HG03039 (cell line): Measurements from ENCODE around the gene CYTIP.

Experiments used
- ATAC-seq: cut with Tn5 transposase; IDR thresholded peaks from one replicate; pipeline ENCODE4 v1.9.1; 2021; ENCODE audit warnings: mild to moderate bottlenecking, moderate library complexity; ENCODE audit not compliant: unreplicated experiment

Gene CYTIP

DNA sequence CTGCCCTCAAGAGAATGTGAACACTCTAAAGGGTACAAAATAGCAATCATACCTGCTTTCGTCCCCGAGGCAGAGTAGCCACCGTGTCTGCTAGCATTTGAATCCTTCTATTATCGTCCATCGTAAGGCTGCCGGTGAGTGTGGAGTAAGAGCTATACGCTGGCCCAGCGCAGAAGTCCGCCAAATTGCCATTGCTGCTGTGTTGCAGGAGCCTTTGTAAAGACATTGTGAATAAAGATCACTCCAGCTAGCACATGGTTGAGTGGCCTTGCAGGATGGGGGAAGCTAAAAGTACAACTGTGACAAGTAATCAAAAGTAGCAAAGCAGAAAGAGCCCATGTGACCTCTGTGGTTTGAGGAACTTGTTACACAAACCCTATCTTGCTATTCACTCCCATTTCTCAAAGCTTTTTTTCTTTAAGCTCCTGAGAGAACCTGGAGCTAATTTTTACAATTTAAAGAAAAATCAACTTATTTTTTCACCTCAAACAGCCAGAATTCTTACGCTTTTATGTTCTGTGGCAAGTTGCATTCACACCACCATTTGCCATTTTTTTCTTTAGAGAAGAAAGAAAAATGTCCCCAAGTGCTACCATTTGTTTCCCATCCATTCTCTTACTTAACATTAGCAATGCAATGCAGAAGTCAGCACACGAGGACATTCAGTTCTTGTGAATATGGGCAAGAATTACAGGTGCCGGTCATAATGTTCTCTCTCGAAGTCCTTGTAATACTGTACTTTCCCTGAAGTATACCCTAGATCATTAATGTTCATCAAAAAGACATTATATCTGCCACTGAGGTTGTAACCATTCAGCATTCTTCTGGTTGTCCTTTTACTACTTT is at the start of gene CYTIP:
Gene CYTIP (minus strand): TSS at position 295 of the 846 bp plus-strand sequence. CDS start 69 bp downstream, at position 226.
- ATAC-seq = peak; percentile 41

DNA sequence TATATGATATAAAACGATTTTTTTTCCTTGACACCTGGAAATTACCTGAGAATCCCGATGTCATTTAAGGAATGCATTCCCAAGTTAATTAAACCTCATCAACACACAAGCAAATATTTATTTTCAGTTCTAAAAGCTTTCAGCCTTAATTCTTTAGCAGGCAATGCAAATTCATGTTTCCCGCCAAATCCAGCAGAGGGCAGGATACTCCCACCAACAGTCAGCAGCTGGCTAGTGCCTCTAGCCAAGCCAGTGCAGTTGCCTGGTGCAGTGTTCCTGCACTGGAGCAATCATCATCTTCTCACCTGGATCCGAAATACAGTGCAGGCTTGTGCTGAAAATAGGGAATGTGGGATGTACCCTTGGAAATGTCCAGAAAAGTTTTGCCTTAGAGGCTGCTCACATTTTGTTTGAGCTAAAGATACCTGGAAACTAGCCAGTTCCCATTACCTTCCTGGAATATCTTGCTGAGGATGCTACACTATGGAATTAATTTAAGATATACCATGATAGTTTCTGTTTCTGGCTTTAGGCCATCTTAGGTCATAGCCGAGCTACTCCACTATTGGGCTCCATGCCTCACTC is 48.4 kb upstream of the CYTIP start:
- ATAC-seq = peak; percentile 96

DNA sequence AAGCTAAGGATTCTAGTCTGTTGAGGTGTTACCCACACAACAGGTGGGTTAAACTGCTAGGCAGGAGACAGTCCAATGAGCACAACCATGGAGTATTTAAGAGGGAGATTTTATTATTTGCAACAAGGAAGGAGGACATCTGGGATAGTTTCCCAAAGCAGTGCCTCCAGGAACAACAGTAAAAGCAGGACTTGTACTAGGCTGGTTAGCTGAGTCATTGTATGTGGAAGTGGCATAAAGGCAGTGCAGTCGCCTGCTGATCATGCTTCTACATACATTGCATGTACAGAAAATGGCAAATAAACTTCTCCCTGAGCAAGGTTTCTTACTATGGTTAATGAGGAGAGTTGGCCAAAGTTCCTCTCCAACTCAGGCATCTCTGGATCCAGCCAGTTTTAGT is 46.1 kb upstream of the CYTIP start:
- no peak for ATAC-seq

DNA sequence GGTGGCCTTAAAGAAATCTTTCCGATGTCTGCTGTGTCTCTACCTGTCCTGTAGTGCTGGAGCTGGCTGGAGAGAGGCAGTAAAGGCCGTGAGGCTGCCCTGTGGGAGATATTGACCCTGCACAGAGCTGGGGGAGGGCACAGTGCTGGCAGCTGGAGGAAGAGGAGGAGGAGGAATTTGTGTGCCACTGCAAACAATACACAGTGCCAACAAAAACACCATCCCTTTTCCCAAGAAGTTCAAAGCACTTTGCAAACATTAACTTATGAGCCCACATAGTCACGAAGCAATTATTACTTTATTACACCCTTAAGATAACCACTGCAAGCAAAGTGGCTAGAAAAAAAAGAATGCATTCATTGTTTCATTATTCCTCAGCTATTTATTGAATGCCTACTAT is 45.0 kb upstream of the CYTIP start:
- no peak for ATAC-seq

DNA sequence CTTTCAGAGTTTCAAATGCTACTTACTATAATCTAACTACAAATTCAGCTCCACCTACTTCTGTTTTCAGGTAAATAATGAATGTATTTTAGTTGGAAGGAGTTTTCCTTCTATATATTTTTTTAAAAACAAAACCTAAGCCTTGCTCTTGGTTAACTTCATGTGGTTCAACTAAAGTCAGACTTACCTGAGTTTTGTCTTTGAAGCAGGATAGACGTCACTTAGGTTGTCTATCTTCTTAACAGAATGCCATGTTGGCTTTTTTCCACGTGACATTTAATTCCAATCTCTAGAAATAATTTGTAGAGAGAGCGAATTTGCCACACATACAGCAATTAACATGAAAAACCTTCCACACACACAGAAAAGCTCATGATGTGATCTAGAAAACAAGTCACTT is 43.9 kb upstream of the CYTIP start:
- ATAC-seq = no peak

DNA sequence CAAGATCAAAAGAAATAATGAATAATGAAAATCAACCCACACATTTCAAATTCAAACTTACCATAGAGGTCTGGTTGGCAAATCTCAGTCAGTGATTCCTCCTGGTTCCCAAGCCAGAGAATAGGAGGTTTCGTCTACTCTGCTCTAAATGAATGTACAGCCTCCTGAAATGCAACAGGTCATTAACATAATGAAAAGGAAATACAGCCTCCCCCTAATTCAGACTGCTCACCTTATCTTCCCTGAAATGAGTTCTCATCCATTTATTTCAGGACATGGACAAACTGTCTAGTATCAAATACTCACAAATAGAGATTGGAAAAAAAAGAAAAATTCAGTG is 43.4 kb upstream of the CYTIP start:
- no peak for ATAC-seq

DNA sequence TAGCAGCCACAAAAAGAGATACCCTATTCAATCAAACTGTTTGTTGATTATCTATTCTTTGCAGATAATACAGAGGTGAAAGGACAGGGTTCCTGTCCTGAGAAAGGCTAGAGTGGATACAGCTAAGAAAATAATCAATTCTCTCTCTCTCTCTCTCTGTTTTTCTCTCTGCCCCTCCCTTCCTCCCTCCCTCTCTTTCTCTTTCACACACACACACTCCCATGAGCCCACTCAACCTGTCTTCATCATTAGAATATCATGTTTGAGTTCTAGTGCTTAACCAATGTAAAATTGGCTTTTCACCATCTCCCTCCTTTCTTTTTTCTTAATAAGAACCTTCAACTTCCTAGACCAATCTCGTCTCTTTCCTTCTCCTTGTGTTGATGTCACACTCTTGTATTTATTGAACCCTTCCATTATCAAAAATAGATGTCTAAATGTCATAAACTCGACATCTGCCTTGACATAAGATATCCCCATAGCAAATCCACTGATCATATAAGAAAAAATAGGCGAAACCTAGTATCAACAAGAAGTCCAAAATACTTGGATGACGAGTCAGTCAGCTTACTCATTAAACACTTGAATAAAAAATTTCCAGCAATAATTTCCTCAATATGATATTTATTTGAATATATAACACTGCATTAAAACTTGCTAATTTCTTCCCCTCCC is 42.8 kb upstream of the CYTIP start:
- ATAC-seq = no peak

DNA sequence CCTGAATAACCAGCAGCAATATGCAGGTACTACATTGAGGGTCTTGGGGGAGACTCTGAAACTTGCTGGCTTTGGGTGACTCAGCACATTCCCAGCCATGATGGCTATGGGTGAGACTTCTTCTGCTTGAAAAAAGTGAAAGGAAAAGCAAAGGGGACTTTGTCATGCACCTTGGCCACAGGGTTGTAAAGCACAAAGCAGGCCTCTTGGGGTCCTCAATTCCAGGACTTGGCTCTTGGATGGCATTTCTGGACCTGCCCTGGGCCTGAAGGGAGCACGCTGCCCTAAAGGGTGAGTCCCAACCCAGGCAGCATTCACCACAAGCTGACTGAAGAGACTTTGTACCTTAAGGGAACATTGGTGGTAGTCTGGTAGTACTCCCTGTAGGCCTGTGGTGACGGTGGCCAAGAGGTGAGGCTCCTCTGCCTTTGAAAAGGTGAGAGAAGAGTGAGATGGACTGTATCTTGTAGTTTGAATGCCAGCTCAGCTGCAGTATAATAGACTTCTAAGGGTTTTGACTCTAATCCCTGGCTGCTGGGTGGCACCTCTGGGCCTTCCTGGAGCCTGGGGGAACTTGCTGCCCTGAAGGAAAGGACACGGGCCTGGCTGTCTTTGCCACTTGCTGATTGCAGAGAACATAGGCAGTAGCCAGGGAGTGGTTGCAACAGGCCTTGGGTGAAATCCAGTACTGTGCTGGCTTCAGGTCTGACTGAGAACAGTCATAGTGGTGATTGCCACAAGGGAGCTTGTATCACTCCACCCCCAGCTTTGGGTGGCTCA is 36.5 kb upstream of the CYTIP start:
- peak; percentile 91 for ATAC-seq

DNA sequence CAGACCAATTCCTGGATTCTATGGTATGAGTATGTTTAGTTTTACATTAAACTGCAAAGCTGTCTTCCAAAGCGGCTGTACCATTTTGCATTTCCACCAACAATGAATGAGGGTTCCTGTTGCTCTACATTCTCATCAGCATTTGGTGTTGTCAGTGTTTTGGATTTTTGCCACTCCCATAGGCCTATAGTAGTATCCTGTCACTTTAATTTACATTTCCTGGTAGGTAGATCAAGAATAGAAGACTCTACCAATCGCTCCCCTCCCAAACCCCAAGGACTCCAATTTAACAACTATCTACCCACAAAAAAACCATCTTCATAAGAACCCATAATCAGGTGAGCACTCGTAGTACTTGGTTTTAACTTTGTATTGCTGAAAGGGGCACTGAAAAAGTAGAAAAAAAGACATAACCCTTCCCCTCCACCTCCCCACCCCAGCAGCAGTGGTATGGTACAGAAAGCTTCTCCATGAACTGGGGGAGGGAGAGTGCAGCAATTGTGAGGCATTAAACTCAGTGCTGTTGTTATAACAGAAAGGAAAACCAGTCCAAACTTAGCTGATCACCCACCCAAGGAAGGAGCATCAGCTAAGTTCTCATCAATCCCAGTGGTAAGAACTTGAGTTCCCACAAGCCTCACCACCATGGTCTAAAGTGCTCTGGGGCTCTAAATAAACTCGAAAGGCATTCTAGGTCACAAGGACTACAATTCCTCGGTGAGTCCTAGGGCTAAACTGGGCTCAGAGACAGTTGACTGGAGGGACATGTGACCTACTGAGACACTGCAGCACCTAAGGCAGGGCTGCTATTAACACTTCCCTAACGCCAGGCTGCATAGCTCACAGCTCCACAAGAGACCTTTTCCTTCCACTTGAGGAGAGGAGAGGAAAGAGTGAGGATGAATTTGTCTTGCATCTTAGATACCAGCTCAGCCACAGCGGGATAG is 35.5 kb upstream of the CYTIP start:
- ATAC-seq = peak; percentile 30

DNA sequence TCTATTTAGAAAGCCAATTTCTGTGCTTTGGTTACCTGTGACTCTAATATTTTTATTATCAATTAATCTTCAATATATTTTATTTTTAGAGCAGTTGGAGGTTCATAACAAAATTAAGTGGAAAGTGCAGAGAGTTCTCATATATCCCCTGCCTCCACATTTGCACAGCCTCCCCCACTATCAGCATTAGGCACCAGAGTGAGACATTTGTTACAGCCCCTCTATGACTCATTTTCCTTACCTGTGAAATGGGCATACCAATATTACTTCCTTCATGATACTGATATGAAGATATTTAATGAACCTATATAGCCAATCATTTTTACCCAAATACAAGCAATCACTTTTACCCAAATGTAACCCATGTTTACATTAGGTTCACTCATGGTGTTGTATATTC is 34.0 kb upstream of the CYTIP start:
- no peak for ATAC-seq

DNA sequence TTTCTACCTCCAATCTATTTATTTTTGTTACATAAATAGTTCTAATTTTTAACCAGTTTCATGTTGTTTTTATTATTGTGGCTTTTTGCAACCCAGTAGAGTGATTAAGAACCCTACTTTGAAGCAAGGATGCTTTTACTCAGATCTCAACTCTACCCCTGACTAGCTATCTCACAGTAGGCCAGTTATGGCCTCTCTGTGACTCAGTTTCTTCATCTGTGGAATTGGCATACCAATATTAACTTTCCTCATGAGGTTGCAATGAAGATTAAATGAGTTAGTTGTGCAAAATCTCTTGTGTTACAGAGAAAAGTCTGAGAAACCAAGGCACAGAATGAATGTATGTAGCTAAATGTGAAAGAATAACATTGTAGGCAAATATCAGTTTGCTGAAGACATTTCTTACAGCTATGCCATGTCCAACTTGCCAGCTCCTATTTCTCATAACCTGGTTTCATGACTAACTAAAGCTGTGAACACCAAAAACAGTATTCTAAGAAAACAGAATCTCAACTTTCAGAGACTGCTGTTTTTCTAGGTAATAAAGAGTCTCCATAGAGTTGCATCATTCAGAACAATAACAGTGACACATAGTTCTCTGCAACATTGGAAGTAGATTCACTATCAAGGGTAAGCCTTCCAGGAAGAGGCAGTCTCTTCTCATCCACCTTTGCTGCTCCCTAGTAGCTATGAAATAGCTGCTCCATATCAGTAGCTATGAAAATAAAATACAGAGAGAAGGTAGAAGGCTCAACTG is 33.2 kb upstream of the CYTIP start:
- ATAC-seq = no peak

DNA sequence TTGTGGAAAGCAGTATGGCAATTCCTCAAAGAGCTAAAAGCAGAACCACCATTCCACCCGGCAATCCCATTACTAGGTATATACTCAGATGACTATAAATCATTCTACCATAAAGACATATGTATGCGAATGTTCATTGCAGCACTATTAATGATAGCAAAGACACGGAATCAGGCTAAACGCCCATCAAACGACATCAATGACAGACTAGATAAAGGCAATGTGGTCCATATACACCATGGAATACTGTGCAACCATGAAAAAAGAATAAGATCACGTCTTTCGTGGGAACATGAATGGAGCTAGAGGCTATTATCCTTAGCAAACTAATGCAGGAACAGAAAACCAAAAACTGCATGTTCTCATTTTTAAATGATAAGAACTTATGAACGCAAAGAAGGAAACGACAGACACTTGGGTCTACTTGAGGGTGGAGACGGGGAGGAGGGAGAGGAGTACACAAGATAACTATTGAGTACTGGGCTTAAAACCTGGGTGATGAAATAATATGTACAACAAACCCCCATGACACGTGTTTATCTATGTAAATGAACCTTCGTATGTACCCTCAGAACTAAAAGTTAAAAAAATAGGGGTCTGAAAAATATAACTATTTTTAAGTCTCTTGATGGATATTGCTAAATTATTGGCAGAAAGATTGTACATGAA is 32.0 kb upstream of the CYTIP start:
- no peak for ATAC-seq

DNA sequence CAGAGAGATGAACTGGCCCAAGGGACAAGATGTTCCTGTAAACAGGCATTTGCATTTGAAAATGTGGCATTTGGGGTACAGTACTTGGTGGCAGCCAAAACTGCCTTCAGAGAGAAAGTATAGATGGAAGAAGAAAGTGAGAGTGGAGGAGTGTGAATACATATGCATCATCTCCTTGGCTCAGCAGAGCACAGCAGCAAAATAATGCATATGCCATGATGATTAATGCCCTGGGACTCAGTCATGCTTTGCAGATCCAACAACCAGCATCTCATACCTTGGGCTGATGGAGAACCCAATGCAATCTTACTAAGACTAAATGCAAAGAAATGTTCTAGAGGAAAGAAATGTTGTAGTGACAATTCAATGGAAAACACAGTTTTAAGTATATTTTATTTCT is 29.7 kb upstream of the CYTIP start:
- no peak for ATAC-seq

DNA sequence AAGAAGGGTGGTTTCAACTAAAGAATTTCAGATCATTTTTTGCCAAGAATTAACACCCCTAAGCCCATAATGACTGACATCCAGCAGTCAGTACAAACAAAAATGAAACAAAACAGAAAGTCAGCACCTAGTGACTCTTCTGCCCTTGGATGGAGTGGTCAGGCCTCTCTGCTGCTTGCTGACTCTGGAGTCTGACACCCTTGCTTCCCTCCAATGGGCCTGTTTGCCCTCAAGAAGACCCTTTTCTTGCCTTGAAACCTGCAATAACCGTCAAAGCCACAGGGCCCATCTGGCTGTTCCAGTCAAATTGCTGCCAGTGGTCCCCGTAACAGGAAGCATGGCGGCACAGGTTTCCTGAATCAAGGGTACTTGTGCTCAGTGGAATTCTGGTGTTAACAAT is 27.2 kb upstream of the CYTIP start:
- no peak for ATAC-seq

DNA sequence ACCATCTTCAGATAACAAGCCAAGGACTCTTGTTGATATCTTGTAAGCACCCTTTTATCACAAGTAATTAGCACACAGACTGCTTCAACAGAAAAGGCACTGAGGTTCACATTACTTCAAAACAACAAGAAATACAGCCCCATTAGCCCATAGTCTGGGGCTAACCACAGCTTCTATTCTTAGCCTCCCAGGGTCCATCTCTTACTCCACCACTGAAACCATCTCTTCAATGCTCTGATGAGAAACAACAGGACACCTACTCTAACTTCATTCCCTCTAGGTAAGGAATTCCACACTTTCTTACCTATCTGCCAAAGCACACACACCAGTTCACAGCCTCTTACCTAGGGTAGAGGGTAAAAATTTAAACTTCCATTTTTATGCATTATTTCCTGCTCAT is 26.4 kb upstream of the CYTIP start:
- ATAC-seq = peak; percentile 45

DNA sequence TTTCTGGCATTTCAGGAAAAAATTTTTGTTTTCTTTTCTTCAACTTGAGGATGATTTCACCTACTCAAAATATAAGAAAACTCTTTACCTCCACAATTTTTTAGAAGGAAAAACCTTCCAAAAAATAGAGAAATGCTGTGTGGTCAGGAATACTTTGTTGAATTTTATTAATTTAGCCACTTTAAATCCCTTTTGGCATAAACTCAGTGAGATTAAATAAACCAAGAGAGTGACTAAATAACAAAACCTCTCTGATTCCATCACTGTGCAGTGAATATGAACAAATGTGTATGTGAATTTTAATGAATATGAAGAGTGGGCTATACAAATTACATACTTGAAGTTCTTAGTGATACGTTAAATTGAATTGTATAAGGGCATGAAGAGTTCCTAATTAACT is 25.8 kb upstream of the CYTIP start:
- no peak for ATAC-seq

DNA sequence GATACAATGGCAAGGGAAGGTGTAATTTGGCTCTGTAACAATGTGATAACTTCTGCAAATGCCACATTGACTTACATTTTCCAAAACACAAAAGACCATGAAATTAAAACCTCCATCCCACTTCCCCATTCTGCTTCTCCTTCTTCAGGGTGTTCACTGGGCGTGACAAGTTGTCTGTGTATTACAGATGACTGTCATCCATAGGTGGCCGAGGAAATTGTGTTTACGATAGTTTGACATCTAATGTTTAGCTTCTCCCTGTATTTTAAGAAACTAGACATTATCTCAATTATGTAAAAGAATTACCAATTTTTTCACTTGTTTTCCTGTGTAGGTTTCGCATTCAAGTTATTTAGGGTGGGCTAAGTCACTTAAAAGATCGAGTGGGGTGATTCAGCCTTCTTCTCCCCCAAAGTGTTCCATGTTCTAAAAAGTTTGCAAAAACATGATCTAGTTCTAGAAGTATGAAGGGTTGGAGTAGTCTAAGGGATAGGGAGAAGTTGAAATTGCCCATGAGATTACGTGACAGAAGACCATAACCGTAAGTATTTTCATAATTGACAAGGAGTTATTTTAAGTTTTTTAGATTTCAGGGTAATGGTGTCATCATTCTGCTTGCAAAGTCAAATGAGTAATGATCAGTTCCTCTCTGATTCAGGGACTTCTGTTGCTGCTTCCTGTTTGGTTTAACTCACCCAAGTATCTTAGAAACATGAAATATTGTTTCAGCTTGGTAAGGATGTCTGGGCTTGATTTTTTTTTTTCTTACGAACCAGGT is 25.2 kb upstream of the CYTIP start:
- ATAC-seq = peak; percentile 81

DNA sequence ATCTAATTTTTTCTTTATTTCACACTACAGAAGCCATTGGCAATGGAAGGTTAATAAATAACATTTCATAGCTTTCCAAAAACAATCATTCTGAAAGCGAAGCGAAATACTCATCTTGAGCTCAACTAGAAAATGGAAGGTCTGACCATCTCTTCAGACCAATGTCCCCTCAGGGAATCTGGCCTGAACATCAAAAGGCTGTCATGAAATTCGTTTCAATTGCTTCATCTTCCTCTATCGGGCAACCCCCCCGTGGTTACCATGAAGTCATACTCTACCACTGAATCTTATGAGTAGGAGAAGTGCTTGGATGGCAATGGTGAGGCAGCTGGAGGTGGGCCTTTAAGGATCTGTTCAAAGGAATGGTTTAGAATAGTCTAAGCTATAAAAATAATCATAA is 22.9 kb upstream of the CYTIP start:
- ATAC-seq = no peak
